Globus pallidus (tissue), 1 donor: Measurements from ENCODE around the gene AFG1L.
A peak's percentile ranks its signal among the peaks of the same experiment; 100 is the strongest.

Experiments used
- DNase-seq: peaks from one replicate; pipeline ENCODE4 v3.0.0-alpha.2; 2015; ENCODE audit warnings: low spot score

Gene AFG1L

GRCh38 chr6:108454356-108454755, 159.5 kb downstream of the AFG1L start:
- no peak for DNase-seq

- DNase-seq: no peak
Observed at GRCh38 chr6:108455688-108456087, 160.8 kb downstream of the AFG1L start.

- no peak for DNase-seq
Observed at GRCh38 chr6:108463784-108464183, 168.9 kb downstream of the AFG1L start.

- no peak for DNase-seq
Observed at GRCh38 chr6:108464418-108465097, 169.7 kb downstream of the AFG1L start.

- DNase-seq: no peak
Observed at GRCh38 chr6:108465098-108465495, 170.2 kb downstream of the AFG1L start.

GRCh38 chr6:108468346-108468745, 173.5 kb downstream of the AFG1L start:
- DNase-seq: no peak

- no peak for DNase-seq
Observed at GRCh38 chr6:108469316-108469715, 174.5 kb downstream of the AFG1L start.

- DNase-seq: no peak
Observed at GRCh38 chr6:108473197-108473596, 178.3 kb downstream of the AFG1L start.

- no peak for DNase-seq
Observed at GRCh38 chr6:108476376-108476775, 181.5 kb downstream of the AFG1L start.

GRCh38 chr6:108476847-108477430, 182.1 kb downstream of the AFG1L start:
- DNase-seq: no peak

GRCh38 chr6:108482559-108482958, 187.7 kb downstream of the AFG1L start:
- no peak for DNase-seq

GRCh38 chr6:108484016-108484415, 189.2 kb downstream of the AFG1L start:
- DNase-seq: no peak

GRCh38 chr6:108489699-108490098, 194.8 kb downstream of the AFG1L start:
- no peak for DNase-seq

- peak; percentile 56 for DNase-seq
Observed at GRCh38 chr6:108492131-108492766, 197.4 kb downstream of the AFG1L start.

- DNase-seq: no peak
Observed at GRCh38 chr6:108494434-108494833, 199.6 kb downstream of the AFG1L start.

- no peak for DNase-seq
Observed at GRCh38 chr6:108497883-108498282, 203.0 kb downstream of the AFG1L start.

- no peak for DNase-seq
Observed at GRCh38 chr6:108501559-108501958, 206.7 kb downstream of the AFG1L start.

GRCh38 chr6:108502832-108503231, 208.0 kb downstream of the AFG1L start:
- no peak for DNase-seq

GRCh38 chr6:108507316-108507715, 212.5 kb downstream of the AFG1L start:
- DNase-seq: no peak

- DNase-seq: no peak
Observed at GRCh38 chr6:108510461-108511319, 215.8 kb downstream of the AFG1L start.

GRCh38 chr6:108518714-108519576, 224.1 kb downstream of the AFG1L start:
- no peak for DNase-seq
